K562 (cell line): ENCODE results near the gene CD46. TPM values are rescaled to one million over a fixed set of nuclear protein-coding genes. Genes with fewer than 3 reads are reported as not detected.
A peak's percentile ranks its signal among the peaks of the same experiment; 100 is the strongest.

ENCODE experiments used
- DNMT1 ChIP-seq: fragments of 450-650 bp; IDR thresholded peaks from 2 replicates; pipeline ENCODE4 v1.6.1; 2016; ENCODE audit warnings: antibody characterized with exemption, mild to moderate bottlenecking
- ETV5 ChIP-seq: sonication (generic); formaldehyde crosslinking; IDR thresholded peaks from 2 replicates; pipeline ENCODE4 v1.4.0; 2020; ENCODE audit warnings: low read depth, mild to moderate bottlenecking, missing genetic modification reagents
- FOXP1 ChIP-seq: sonication (generic); formaldehyde crosslinking; IDR thresholded peaks from 2 replicates; pipeline ENCODE4 v1.8.0; 2022; ENCODE audit warnings: mild to moderate bottlenecking, missing genetic modification reagents
- KLF10 ChIP-seq: fragments of 250-450 bp; sonication (Bioruptor Pico); IDR thresholded peaks from 2 replicates; pipeline ENCODE4 v1.6.1; 2021; ENCODE audit warnings: matching md5 sums
- NFIX ChIP-seq: fragments of 250-450 bp; sonication (Bioruptor Pico); IDR thresholded peaks from 2 replicates; pipeline ENCODE4 v1.4.0; 2020; ENCODE audit warnings: low read depth, mild to moderate bottlenecking, moderate library complexity
- PRPF4 ChIP-seq: fragments of 200-400 bp; formaldehyde crosslinking; IDR thresholded peaks from one replicate; pipeline ENCODE4 v1.6.1; 2017; ENCODE audit warnings: low read length, low read depth, mild to moderate bottlenecking; ENCODE audit not compliant: insufficient read depth, poor library complexity, severe bottlenecking
- TEAD2 ChIP-seq: fragments of 450-650 bp; IDR thresholded peaks from 2 replicates; pipeline ENCODE4 v1.6.1; 2016; ENCODE audit warnings: missing genetic modification characterization, control low read depth, missing compliant biosample characterization
- ZBTB7A ChIP-seq: IDR thresholded peaks from 2 replicates; pipeline ENCODE4 v1.6.1; 2011; ENCODE audit warnings: low read depth, mild to moderate bottlenecking, low read length, moderate library complexity, borderline replicate concordance; ENCODE audit not compliant: control insufficient read depth
- ZNF232 ChIP-seq: sonication (generic); formaldehyde crosslinking; IDR thresholded peaks from 2 replicates; pipeline ENCODE4 v1.8.0; 2022; ENCODE audit warnings: mild to moderate bottlenecking, missing genetic modification reagents
- ZNF57 ChIP-seq: fragments of 450-650 bp; formaldehyde crosslinking; IDR thresholded peaks from 2 replicates; pipeline ENCODE4 v1.4.0; 2020; ENCODE audit warnings: mild to moderate bottlenecking, moderate library complexity
- polyA plus RNA-seq, 8 experiments: library from polyadenylated mRNA; depleted of rRNA in 4 of 8; stranded (reverse) in 5 of 8; unstranded in 3 of 8; fragments of >200 nt; fragmentation: Nextera tagmentation in 2 of 8; fragmentation: Illumina TruSeq in 1 of 8; extraction: Ambion mirVana in 2 of 8; extraction: Trizol in 1 of 8; gene quantifications; 2 replicates each; pipeline versions ENCODE4 v1.2.1 to v1.2.3, GENCODE V29; 2011 to 2014; ENCODE audit warnings: inconsistent platforms in 1 of 8, missing spikeins in 1 of 8
- total RNA-seq, 7 experiments: library from RNA; depleted of rRNA in 6 of 7; stranded (reverse); fragments of >200 nt in 6 of 7; fragmentation: Illumina TruSeq in 2 of 7; extraction: Trizol in 2 of 7; gene quantifications; 2 replicates each; pipeline versions ENCODE4 v1.2.1 to v1.2.3, GENCODE V29; 2011 to 2021; ENCODE audit warnings: low replicate concordance in 1 of 7
- TF ChIP-seq, protein P1 (sequence below): fragments of 450-650 bp; formaldehyde crosslinking; IDR thresholded peaks from 2 replicates; pipeline ENCODE4 v1.4.0; 2022; ENCODE audit warnings: missing genetic modification characterization
- TF ChIP-seq, protein P2 (sequence below): fragments of 250-450 bp; sonication (Bioruptor Pico); IDR thresholded peaks from 2 replicates; pipeline ENCODE4 v1.9.0; 2021; ENCODE audit warnings: mild to moderate bottlenecking, inconsistent platforms
- TF ChIP-seq, protein P3 (sequence below): fragments of 450-650 bp; IDR thresholded peaks from 2 replicates; pipeline ENCODE4 v1.6.1; 2016; ENCODE audit warnings: antibody characterized with exemption
- TF ChIP-seq, protein P4 (sequence below), 3 experiments: fragments of 200-800 bp in 1 of 3; fragments of 250-450 bp in 1 of 3; fragments of 450-650 bp in 1 of 3; sonication (Bioruptor Pico) in 1 of 3; sonication (Bioruptor generic) in 1 of 3; formaldehyde crosslinking in 1 of 3; IDR thresholded peaks; 2 replicates each; pipeline versions ENCODE4 v1.6.1 to v1.8.0; 2016 to 2022; ENCODE audit warnings: mild to moderate bottlenecking in 2 of 3, missing genetic modification characterization in 2 of 3, missing compliant biosample characterization in 1 of 3, moderate library complexity in 1 of 3

Gene CD46
- total and polyA plus RNA-seq, 9 of the 15 experiments (the other 6 are each of a cell fraction or from before 2014, with no cell fraction given): 87.9 to 374 (median 156) TPM

DNA sequence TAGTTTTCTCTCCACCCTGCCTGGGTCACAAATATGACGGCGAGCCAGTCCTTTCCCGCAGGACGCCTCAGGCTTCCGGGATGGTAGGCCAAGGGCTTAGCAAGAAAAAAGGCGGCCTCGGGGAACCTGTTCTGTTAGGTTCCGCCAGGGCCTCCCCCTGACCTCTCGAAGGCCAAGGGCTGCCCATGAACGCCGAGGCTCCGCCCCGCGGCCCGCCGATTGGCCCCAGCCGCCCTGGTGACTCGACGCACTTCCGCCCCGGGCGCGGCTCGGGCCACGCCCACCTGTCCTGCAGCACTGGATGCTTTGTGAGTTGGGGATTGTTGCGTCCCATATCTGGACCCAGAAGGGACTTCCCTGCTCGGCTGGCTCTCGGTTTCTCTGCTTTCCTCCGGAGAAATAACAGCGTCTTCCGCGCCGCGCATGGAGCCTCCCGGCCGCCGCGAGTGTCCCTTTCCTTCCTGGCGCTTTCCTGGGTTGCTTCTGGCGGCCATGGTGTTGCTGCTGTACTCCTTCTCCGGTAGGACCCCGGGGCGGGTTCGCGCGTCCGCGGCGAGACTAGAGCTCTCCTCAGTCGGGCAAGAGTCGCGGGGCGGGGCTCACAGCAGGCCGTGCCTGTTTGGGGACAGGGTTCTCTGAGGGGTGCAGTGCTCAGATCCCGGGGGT, at the start of gene CD46 (continued):
- TF ChIP-seq ZNF232 (CRISPR knock-in tag) (0 out of 2 replicates have a peak, but pooled peaks have one; percentile 60), TEAD2 (tag) (no peak), FOXP1 (0 out of 2 replicates have a peak, but pooled peaks have one; percentile 27), ZNF57 (no peak), DNMT1 (no peak), PRPF4 (no peak), KLF10 (CRISPR knock-in tag) (no peak), ETV5 (CRISPR knock-in tag) (peak; percentile 59), ZBTB7A (no peak), NFIX (CRISPR knock-in tag) (no peak)
- TF ChIP-seq, protein P1, sequence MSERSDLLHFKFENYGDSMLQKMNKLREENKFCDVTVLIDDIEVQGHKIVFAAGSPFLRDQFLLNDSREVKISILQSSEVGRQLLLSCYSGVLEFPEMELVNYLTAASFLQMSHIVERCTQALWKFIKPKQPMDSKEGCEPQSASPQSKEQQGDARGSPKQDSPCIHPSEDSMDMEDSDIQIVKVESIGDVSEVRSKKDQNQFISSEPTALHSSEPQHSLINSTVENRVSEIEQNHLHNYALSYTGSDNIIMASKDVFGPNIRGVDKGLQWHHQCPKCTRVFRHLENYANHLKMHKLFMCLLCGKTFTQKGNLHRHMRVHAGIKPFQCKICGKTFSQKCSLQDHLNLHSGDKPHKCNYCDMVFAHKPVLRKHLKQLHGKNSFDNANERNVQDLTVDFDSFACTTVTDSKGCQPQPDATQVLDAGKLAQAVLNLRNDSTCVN (CRISPR knock-in tag): no peak
- TF ChIP-seq, protein P2, sequence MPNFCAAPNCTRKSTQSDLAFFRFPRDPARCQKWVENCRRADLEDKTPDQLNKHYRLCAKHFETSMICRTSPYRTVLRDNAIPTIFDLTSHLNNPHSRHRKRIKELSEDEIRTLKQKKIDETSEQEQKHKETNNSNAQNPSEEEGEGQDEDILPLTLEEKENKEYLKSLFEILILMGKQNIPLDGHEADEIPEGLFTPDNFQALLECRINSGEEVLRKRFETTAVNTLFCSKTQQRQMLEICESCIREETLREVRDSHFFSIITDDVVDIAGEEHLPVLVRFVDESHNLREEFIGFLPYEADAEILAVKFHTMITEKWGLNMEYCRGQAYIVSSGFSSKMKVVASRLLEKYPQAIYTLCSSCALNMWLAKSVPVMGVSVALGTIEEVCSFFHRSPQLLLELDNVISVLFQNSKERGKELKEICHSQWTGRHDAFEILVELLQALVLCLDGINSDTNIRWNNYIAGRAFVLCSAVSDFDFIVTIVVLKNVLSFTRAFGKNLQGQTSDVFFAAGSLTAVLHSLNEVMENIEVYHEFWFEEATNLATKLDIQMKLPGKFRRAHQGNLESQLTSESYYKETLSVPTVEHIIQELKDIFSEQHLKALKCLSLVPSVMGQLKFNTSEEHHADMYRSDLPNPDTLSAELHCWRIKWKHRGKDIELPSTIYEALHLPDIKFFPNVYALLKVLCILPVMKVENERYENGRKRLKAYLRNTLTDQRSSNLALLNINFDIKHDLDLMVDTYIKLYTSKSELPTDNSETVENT (CRISPR knock-in tag): peak; percentile 82
- TF ChIP-seq, protein P3, sequence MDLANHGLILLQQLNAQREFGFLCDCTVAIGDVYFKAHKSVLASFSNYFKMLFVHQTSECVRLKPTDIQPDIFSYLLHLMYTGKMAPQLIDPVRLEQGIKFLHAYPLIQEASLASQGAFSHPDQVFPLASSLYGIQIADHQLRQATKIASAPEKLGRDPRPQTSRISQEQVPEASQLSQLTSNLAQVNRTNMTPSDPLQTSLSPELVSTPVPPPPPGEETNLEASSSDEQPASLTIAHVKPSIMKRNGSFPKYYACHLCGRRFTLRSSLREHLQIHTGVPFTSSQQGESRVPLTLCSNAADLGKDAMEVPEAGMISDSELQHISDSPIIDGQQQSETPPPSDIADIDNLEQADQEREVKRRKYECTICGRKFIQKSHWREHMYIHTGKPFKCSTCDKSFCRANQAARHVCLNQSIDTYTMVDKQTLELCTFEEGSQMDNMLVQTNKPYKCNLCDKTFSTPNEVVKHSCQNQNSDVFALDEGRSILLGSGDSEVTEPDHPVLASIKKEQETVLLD: no peak
- TF ChIP-seq, protein P4, sequence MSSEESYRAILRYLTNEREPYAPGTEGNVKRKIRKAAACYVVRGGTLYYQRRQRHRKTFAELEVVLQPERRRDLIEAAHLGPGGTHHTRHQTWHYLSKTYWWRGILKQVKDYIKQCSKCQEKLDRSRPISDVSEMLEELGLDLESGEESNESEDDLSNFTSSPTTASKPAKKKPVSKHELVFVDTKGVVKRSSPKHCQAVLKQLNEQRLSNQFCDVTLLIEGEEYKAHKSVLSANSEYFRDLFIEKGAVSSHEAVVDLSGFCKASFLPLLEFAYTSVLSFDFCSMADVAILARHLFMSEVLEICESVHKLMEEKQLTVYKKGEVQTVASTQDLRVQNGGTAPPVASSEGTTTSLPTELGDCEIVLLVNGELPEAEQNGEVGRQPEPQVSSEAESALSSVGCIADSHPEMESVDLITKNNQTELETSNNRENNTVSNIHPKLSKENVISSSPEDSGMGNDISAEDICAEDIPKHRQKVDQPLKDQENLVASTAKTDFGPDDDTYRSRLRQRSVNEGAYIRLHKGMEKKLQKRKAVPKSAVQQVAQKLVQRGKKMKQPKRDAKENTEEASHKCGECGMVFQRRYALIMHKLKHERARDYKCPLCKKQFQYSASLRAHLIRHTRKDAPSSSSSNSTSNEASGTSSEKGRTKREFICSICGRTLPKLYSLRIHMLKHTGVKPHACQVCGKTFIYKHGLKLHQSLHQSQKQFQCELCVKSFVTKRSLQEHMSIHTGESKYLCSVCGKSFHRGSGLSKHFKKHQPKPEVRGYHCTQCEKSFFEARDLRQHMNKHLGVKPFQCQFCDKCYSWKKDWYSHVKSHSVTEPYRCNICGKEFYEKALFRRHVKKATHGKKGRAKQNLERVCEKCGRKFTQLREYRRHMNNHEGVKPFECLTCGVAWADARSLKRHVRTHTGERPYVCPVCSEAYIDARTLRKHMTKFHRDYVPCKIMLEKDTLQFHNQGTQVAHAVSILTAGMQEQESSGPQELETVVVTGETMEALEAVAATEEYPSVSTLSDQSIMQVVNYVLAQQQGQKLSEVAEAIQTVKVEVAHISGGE (CRISPR knock-in tag; IDR thresholded peaks at IDR 0.05): peak in 1 of 3 experiments; percentile 81; a peak in 1 of 6 replicates
